H1 (cell line): ENCODE measurements around the gene PTGES. TPM values are rescaled to one million over a fixed set of nuclear protein-coding genes. Genes with fewer than 3 reads are reported as not detected.

Experiments
- ATF2 ChIP-seq: IDR thresholded peaks from 2 replicates; pipeline ENCODE4 v1.6.1; 2012; ENCODE audit warnings: low read length, inconsistent platforms
- polyA plus RNA-seq, 7 experiments: library from polyadenylated mRNA; depleted of rRNA in 3 of 7; stranded (reverse) in 5 of 7; unstranded in 2 of 7; fragments of >200 nt in 5 of 7; fragments of 200-250 nt in 2 of 7; gene quantifications; 1 replicate in 5 of 7; 2 replicates in 1 of 7; 4 replicates in 1 of 7; pipeline versions ENCODE4 v1.2.1 to v1.2.3, GENCODE V29; 2011 to 2013; ENCODE audit warnings: missing spikeins in 2 of 7, mixed read lengths in 2 of 7
- total RNA-seq: library from RNA; stranded (reverse); fragmentation: NEBNext Ultra II Directional; extraction: Animal tissue kit (Norgen Biotek cat#: 25700); gene quantifications from 2 replicates; pipeline ENCODE4 v1.2.1, GENCODE V29; 2021

Gene PTGES
- total and polyA plus RNA-seq, 2 of the 8 experiments (the other 6 are each of a cell fraction or from before 2014, with no cell fraction given): 3.2 to 5.1 TPM

- TF ChIP-seq ATF2: no peak
These were observed 41.7 kb upstream of the PTGES start (continued) for GRCh38 chr9:129794549-129794948.
